ENCODE measurements around the gene ADNP. TPM values are rescaled to one million over a fixed set of nuclear protein-coding genes. Genes with fewer than 3 reads are reported as not detected.

The ADNP gene
- total RNA-seq, 4 donors from 2014 or later = 58.9 to 77.1 (median 72.6) TPM

DNA sequence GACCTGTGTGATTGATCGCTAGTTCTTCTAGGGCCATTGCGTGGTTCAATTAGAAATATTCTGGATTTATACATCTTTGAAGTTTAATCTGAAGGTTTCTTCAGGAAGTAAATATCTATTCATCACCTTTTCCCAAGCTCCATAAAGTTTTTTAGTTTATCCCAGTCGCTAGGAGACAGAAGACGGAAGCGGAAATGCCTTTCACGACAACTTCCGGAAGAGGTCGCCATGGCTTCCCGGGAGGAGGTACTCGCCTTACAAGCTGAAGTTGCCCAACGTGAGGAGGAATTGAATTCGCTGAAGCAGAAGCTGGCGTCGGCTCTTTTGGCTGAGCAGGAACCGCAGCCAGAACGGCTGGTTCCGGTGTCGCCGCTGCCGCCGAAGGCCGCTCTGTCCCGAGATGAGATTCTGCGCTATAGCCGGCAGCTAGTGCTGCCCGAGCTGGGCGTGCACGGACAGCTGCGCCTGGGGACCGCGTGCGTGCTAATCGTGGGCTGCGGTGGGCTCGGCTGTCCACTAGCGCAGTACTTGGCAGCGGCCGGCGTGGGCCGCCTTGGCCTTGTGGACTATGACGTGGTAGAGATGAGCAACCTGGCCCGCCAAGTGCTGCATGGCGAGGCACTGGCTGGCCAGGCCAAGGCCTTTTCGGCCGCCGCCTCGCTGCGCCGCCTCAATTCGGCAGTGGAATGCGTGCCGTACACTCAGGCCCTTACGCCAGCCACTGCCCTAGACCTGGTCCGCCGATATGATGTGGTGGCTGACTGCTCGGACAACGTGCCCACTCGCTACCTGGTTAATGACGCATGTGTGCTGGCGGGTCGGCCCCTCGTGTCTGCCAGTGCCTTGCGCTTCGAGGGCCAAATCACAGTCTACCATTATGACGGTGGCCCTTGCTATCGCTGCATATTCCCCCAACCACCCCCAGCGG is 27.6 kb upstream of the ADNP start, which contains the start of gene MOCS3:
MOCS3 (plus strand) TSS at position 204 of the 928 bp plus-strand sequence; CDS start at position 229, 25 bp downstream.
- Histone ChIP-seq H3K27ac (peak within 1 kb of the TSS; percentile 95), H3K27me3 (no peaks in the 10 kb centered on the region), H3K36me3 (peaks cover 12% of the 10 kb centered on the region), H3K4me3 (peak within 1 kb of the TSS; percentile 92), H3K9me3 (no peaks in the 10 kb centered on the region), H3K4me1 (peaks cover 38% of the 10 kb centered on the region)
- TF ChIP-seq, protein P1, sequence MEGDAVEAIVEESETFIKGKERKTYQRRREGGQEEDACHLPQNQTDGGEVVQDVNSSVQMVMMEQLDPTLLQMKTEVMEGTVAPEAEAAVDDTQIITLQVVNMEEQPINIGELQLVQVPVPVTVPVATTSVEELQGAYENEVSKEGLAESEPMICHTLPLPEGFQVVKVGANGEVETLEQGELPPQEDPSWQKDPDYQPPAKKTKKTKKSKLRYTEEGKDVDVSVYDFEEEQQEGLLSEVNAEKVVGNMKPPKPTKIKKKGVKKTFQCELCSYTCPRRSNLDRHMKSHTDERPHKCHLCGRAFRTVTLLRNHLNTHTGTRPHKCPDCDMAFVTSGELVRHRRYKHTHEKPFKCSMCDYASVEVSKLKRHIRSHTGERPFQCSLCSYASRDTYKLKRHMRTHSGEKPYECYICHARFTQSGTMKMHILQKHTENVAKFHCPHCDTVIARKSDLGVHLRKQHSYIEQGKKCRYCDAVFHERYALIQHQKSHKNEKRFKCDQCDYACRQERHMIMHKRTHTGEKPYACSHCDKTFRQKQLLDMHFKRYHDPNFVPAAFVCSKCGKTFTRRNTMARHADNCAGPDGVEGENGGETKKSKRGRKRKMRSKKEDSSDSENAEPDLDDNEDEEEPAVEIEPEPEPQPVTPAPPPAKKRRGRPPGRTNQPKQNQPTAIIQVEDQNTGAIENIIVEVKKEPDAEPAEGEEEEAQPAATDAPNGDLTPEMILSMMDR (IDR thresholded peaks at IDR 0.05) = no peak
- peak in 2 of 3 donors; percentile 32 to 38 for TF ChIP-seq POLR2AphosphoS5 (IDR thresholded peaks at IDR 0.05)
- TF ChIP-seq POLR2A (IDR thresholded peaks at IDR 0.05) = no peak
- peak; percentile 91 to 92 for DNase-seq (ENCODE audit: low spot score in 2 of 2)
- WGBS = 1% methylated on average over 25 of the region's 67 CpGs

DNA sequence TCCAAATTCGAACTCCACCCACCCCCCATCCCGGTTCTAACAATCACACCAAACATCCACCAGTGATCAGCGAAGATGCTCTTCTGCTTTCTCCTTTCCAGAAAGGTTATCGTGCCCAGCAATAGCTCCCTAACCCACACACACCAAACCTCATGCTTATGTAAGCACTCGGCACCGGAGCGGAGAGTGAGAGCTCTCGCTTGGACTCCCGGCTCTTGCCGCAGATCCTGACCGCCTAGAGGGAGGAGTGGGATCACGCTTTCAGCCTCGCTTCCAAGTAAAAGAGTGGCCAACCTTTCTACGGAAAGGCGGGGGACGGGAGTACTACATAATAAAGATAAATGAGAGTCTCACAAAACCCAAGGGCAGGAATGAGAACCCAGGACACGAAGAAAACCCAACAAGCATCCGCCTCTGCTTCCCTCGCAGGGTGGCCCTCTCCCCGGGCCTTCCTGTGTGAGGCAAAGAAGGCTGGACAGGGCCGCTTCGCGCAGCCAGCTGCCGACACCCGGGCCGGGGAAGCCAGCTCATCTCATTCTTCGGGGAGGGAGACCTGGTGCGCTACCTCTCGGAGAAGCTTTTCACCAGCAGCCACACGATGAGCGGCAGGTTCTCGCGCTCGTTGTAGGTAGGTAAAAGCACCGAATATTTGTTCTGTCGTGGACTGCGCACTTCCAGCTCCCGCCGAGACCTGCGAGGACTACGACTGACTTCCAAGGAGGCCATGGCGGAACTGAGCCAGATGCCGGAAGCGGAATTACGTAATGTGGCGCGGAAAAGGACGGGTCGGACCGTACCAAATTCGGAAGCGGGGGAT is 26.8 kb upstream of the ADNP start, which contains the start of gene DPM1:
DPM1 (minus strand) TSS at position 735 of the 817 bp plus-strand sequence; CDS start at position 726, 9 bp downstream.
- H3K27ac ChIP-seq = peak within 1 kb of the TSS; percentile 95
- peaks cover 17% of the 10 kb centered on the region for H3K36me3 ChIP-seq
- peak; percentile 92 to 94 for DNase-seq (ENCODE audit: low spot score in 2 of 2)
- no peaks in the 10 kb centered on the region for H3K27me3 ChIP-seq
- no peaks in the 10 kb centered on the region for H3K9me3 ChIP-seq
- peaks cover 38% of the 10 kb centered on the region for H3K4me1 ChIP-seq
- H3K4me3 ChIP-seq = peak within 1 kb of the TSS; percentile 92
- under 1% methylated on average over 51 of the region's 52 CpGs for WGBS
- TF ChIP-seq EP300 (IDR thresholded peaks at IDR 0.05) (no peak), POLR2A (IDR thresholded peaks at IDR 0.05) (peak in 1 of 2 donors; percentile 83), POLR2AphosphoS5 (IDR thresholded peaks at IDR 0.05) (peak; percentile 96 to 99 (median 97))
- TF ChIP-seq, protein P1 (IDR thresholded peaks at IDR 0.05) = no peak

DNA sequence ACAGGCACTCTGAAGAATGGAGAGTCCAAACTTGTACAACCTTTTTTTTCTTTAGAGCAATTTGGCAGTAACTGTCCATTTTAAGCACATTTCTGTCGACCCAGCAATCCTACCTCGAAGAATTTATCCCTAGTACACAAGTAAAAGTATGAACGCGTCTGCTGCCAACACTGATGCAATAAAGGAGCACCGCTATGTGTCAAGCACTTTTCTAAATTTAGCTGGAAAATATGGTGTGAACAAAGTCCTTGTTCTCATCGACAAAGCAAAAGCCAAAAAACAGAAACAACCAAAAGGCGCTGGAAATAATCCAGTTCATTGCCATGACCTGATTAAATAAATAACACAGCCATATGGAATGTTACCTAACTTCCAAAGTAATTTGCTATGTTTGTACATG is 26.0 kb upstream of the ADNP start:
- Histone ChIP-seq H3K36me3 (peaks cover 15% of the 10 kb centered on the region), H3K4me3 (peak overlapping the region; percentile 92), H3K4me1 (peaks cover 38% of the 10 kb centered on the region), H3K9me3 (no peaks in the 10 kb centered on the region), H3K27ac (peak overlapping the region; percentile 95), H3K27me3 (no peaks in the 10 kb centered on the region)
- DNase-seq (ENCODE audit: low spot score in 2 of 2) = no peak
- TF ChIP-seq POLR2AphosphoS5 (IDR thresholded peaks at IDR 0.05) (no peak), EP300 (IDR thresholded peaks at IDR 0.05) (no peak)
- WGBS = 13% methylated on average over 7 of the region's 7 CpGs

DNA sequence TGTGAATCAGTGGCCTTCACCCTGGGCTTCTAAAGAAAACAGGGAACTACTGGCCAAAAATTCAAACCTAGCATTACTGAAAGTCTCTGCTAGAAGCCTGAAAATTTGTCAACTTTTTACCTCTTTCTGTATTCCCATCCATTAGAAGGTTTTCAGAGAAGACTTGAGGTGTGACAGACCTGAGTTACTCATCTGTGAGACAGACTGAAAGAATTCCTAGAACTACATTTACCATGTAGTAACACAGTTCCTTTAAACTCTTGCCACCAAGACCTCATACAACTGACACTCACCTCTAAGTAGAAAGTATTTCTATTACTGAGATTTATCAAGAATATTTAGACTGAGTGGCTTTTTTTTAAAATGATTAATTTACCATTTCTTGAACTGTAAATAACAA is 22.6 kb upstream of the ADNP start:
- TF ChIP-seq, protein P1 (IDR thresholded peaks at IDR 0.05) = no peak
- no peak for TF ChIP-seq POLR2A (IDR thresholded peaks at IDR 0.05)
- TF ChIP-seq POLR2AphosphoS5 (IDR thresholded peaks at IDR 0.05) = no peak
- TF ChIP-seq EP300 (IDR thresholded peaks at IDR 0.05) = no peak
- no peak overlapping the region for H3K27ac ChIP-seq
- no peaks in the 10 kb centered on the region for H3K9me3 ChIP-seq
- H3K4me1 ChIP-seq = peaks cover 24% of the 10 kb centered on the region
- H3K4me3 ChIP-seq = no peak overlapping the region
- H3K36me3 ChIP-seq = peaks cover 40% of the 10 kb centered on the region
- H3K27me3 ChIP-seq = no peaks in the 10 kb centered on the region
- DNase-seq (ENCODE audit: low spot score in 2 of 2) = no peak

DNA sequence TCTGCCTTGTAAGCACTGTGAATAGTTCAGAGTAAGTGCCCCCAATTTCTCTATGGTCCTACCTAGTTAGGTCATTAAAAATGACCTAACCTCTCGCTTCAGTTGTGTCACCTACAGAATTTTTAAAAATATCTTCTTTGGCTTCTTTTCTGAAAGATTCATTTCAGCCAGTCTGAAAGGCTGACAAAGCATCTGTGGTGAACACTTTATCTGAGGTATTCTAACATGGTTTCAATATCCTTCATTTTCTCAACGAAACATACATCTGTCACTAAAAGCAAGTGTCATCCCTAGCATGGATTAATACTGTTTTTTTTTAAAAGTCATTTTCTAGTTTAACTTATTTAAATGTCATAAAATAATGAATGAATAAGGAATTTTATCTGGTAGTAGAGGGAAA is 22.0 kb upstream of the ADNP start:
- WGBS = 90% methylated on average over 2 of the region's 2 CpGs
- Histone ChIP-seq H3K36me3 (peaks cover 46% of the 10 kb centered on the region), H3K4me3 (no peak overlapping the region), H3K27ac (no peak overlapping the region), H3K27me3 (no peaks in the 10 kb centered on the region), H3K9me3 (no peaks in the 10 kb centered on the region), H3K4me1 (peaks cover 24% of the 10 kb centered on the region)
- no peak for DNase-seq (ENCODE audit: low spot score in 2 of 2)
- TF ChIP-seq POLR2AphosphoS5 (IDR thresholded peaks at IDR 0.05) = no peak
- TF ChIP-seq, protein P1 (IDR thresholded peaks at IDR 0.05) = no peak
- TF ChIP-seq POLR2A (IDR thresholded peaks at IDR 0.05) = no peak
- TF ChIP-seq EP300 (IDR thresholded peaks at IDR 0.05) = no peak
